Activated naive CD4-positive, alpha-beta T cell treated with anti-CD3 and anti-CD28 coated beads for 36 hours (primary cell): ENCODE data around the gene SMPD4. TPM values are rescaled to one million over a fixed set of nuclear protein-coding genes. Genes with fewer than 3 reads are reported as not detected.
"Not testable (repeated sequence)": the region's sequence is repeated elsewhere in the genome, so short reads cannot be mapped to it uniquely, and the experiment has no call there.

Experiments
- CTCF ChIA-PET: fragments of 350-600 bp; sonication (Branson Sonifier 250); formaldehyde crosslinking; loops from one replicate; lab custom pipeline; 2021; ENCODE audit warnings: antibody characterized with exemption; lab: Charles Lee
- DNase-seq: peaks from one replicate; pipeline ENCODE4 v3.0.0-alpha.2; 2020
- H3K27ac Mint-ChIP-seq: one replicate; pipeline ENCODE4 v1.8.0; 2021; ENCODE audit warnings: mild to moderate bottlenecking, mixed read lengths
- H3K27me3 Mint-ChIP-seq: one replicate; pipeline ENCODE4 v1.8.0; 2021; ENCODE audit warnings: low read depth, mixed read lengths
- H3K36me3 Mint-ChIP-seq: one replicate; pipeline ENCODE4 v1.8.0; 2021; ENCODE audit warnings: low read depth, mixed read lengths
- H3K4me1 Mint-ChIP-seq: one replicate; pipeline ENCODE4 v1.8.0; 2021; ENCODE audit warnings: low read depth, mixed read lengths
- H3K4me3 Mint-ChIP-seq: one replicate; pipeline ENCODE4 v1.8.0; 2021; ENCODE audit warnings: mild to moderate bottlenecking, moderate library complexity, mixed read lengths
- H3K9me3 Mint-ChIP-seq: one replicate; pipeline ENCODE4 v1.8.0; 2021; ENCODE audit warnings: mixed read lengths
- intact Hi-C: fragments of 100-400 bp; cut with micrococcal nuclease; formaldehyde crosslinking; loops from one replicate; pipeline ENCODE4 v1.15.1; 2023
- total RNA-seq, 2 experiments: library from RNA; stranded (reverse); gene quantifications; one replicate each; pipeline ENCODE4 v1.2.3, GENCODE V29; 2021

SMPD4 gene
- total RNA-seq, 2 experiments from 2014 or later, result 70.8 to 71.5 TPM

DNA sequence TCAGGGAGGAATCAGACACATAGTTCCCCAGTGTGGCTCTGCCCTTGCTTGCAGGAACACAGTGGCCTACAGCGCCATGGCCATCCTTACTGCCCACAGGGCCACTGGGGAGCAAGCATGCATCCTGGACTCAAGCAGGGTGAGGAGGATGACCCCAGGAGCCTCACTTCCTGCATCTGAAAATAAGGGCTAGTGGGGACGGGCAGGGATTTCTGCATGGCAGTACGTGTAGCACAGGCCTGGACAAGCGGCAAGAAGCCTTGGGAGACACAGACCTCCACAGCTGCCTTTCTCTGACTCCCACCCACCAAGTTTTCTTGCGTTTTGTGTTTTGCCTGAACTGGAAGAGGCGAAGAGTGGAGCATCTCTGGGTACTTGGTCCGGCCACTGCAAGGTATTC, 18.9 kb downstream of the SMPD4 start:
- H3K9me3 Mint-ChIP-seq, H3K27me3 Mint-ChIP-seq, DNase-seq, intact Hi-C loops, H3K4me3 Mint-ChIP-seq, H3K27ac Mint-ChIP-seq, H3K4me1 Mint-ChIP-seq, CTCF ChIA-PET: not testable (repeated sequence)
- peaks cover 26% of the 10 kb centered on the region for H3K36me3 Mint-ChIP-seq

DNA sequence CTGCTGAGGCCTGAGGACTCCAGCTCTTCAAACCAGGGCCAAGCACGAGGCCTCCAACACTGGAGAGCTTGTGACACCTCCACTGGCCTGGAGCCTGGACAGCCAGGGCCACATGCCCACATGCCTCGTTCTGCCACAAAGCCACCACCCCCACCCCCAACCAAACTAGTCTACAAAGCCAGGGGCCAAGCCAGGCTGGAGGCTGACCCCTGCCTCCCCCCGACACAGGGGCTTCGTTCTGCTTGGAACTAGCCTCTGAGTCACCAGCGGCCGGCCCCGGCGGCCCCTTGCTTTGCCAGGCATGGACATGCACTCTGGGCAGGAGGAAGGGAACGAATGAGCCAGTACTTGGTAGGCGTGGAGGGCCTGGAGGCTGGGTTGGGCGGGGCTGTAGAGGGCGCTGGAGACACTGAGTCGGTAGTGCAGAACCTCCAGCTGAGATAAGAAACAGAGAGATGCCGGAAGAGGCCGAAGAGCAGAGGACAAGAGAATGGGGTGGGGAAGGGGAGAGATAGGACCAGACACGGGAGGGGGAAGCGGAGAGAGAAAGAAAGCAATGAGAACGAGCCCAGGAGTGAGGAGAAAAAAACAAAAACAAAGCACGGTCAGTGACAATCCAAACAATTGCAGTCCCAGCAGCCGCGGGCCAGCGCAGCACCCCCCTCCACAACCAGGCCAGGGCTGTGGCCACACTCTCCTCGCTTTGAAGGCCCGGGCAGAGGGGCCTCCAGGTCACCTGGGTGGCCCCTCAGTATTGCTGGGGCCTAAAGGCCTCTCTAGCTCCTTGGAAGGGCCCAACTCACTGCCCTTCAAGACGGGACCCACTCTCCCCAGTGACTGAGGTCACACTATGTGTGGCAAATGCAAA, 20.3 kb downstream of the SMPD4 start:
- H3K9me3 Mint-ChIP-seq, H3K27me3 Mint-ChIP-seq, CTCF ChIA-PET, H3K4me1 Mint-ChIP-seq, H3K4me3 Mint-ChIP-seq, H3K27ac Mint-ChIP-seq, intact Hi-C loops, DNase-seq: not testable (repeated sequence)
- H3K36me3 Mint-ChIP-seq, result peaks cover 18% of the 10 kb centered on the region

DNA sequence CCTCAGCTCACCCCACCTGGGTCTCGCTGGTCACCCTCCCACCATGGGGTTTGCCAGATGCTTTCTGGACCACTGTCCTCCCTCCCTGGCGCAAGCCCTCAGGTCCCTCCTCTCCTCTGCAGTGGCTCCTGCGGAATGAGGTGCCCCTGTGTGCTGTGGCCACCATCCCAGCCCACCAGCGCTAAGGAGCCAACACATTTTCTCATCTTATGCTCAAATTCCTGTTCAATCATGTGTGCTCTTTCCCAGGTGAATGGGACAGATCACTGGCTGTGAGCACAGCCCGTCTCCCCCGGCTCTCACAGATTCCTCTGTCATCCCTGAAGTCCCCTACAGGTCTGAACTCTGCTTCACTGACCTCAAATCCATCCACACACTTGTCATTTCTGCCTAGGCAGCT, 21.3 kb downstream of the SMPD4 start:
- CTCF ChIA-PET, result no interaction called here

GRCh38 chr2:130159376-130159775, 22.0 kb downstream of the SMPD4 start:
- intact Hi-C loops, result loop anchor here (10.0 kb wide), 1 partner anchor 175 kb away; no protein-coding TSS in a partner anchor
- DNase-seq, H3K4me3 Mint-ChIP-seq, H3K27ac Mint-ChIP-seq, H3K4me1 Mint-ChIP-seq, H3K27me3 Mint-ChIP-seq, CTCF ChIA-PET, H3K36me3 Mint-ChIP-seq, H3K9me3 Mint-ChIP-seq: not testable (repeated sequence)

More for the DNA sequence above, 21.3 kb downstream of the SMPD4 start:
- Mint-ChIP-seq H3K36me3 (peaks cover 14% of the 10 kb centered on the region), H3K27ac (no peak overlapping the region), H3K4me1 (no peaks in the 10 kb centered on the region), H3K27me3 (no peaks in the 10 kb centered on the region), H3K4me3 (no peak overlapping the region), H3K9me3 (no peaks in the 10 kb centered on the region)
- intact Hi-C loops, result no loop called here
- no peak for DNase-seq

GRCh38 chr2:130158631-130159030, 22.8 kb downstream of the SMPD4 start:
- intact Hi-C loops, result loop anchor here (10.0 kb wide), 1 partner anchor 176 kb away; no protein-coding TSS in a partner anchor
- no peak for DNase-seq
- Mint-ChIP-seq H3K27me3 (no peaks in the 10 kb centered on the region), H3K36me3 (peaks cover 11% of the 10 kb centered on the region), H3K9me3 (no peaks in the 10 kb centered on the region), H3K27ac (no peak overlapping the region), H3K4me1 (no peaks in the 10 kb centered on the region), H3K4me3 (no peak overlapping the region)
- CTCF ChIA-PET, result no interaction called here

DNA sequence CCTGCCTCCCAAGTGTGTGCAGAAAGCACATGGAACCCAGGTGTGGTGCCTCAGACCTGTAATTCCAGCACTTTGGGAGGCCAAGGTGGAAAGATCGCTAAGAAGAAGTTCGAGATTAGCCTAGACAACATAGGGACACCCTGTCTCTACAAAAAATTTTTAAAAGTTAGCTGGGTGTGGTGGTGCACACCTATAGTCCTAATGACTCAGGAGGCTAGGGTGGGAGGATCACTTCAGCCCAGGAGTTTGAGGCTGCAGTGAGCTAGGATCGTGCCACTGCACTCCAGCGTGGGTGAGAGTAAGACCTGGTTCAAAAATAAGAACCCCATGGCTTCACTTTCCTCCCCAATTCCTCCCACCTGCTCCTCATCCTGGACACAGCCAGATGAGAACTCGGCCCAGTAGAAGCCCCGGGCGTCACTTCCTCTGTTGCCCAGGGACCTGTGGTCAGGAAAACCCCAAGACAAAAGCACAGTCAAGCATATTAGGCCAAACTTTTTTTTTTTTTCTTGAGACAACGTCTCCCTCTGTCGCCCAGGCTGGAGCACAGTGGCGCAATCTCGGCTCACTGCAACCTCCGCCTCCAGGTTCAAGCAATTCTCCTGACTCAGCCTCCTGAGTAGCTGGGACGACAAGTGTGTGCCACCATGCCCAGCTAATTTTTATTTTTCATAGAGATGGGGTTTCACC, 23.4 kb downstream of the SMPD4 start:
- H3K4me1 Mint-ChIP-seq, H3K27ac Mint-ChIP-seq, CTCF ChIA-PET, H3K4me3 Mint-ChIP-seq, H3K27me3 Mint-ChIP-seq, H3K9me3 Mint-ChIP-seq, DNase-seq: not testable (repeated sequence)
- intact Hi-C loops, result loop anchor here (10.0 kb wide), 1 partner anchor 177 kb away; no protein-coding TSS in a partner anchor
- peaks cover 12% of the 10 kb centered on the region for H3K36me3 Mint-ChIP-seq

DNA sequence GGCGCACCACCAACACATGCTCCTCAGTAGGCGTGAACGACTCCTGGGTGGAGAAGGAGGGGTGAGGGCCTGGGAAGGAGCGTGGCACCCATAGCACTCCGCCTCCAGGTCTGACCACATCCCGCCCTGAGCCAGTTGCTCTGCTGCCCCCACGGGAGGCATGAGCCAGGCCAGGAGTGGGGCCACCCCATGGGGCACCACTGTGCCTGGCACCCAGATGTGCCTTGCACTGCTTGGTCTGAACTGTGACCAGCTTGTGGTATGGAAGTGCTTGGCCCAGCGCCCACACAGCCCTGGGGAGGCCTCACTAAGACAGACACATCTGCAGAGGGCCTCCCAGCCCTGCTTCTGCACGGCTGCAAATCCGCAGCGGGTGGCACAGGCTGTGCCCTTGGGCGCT, 24.0 kb downstream of the SMPD4 start:
- H3K27me3 Mint-ChIP-seq, H3K27ac Mint-ChIP-seq, H3K4me3 Mint-ChIP-seq, DNase-seq, H3K4me1 Mint-ChIP-seq, CTCF ChIA-PET, H3K9me3 Mint-ChIP-seq: not testable (repeated sequence)
- peaks cover 14% of the 10 kb centered on the region for H3K36me3 Mint-ChIP-seq
- intact Hi-C loops, result loop anchor here (10.0 kb wide), 1 partner anchor 177 kb away; no protein-coding TSS in a partner anchor

GRCh38 chr2:130156624-130157004, 24.8 kb downstream of the SMPD4 start:
- Mint-ChIP-seq H3K27ac (no peak overlapping the region), H3K4me1 (no peaks in the 10 kb centered on the region), H3K4me3 (no peak overlapping the region), H3K9me3 (no peaks in the 10 kb centered on the region), H3K27me3 (no peaks in the 10 kb centered on the region), H3K36me3 (peaks cover 14% of the 10 kb centered on the region)
- DNase-seq, result no peak
- CTCF ChIA-PET, result no interaction called here
- intact Hi-C loops, result loop anchor here (10.0 kb wide), 1 partner anchor 178 kb away; no protein-coding TSS in a partner anchor

DNA sequence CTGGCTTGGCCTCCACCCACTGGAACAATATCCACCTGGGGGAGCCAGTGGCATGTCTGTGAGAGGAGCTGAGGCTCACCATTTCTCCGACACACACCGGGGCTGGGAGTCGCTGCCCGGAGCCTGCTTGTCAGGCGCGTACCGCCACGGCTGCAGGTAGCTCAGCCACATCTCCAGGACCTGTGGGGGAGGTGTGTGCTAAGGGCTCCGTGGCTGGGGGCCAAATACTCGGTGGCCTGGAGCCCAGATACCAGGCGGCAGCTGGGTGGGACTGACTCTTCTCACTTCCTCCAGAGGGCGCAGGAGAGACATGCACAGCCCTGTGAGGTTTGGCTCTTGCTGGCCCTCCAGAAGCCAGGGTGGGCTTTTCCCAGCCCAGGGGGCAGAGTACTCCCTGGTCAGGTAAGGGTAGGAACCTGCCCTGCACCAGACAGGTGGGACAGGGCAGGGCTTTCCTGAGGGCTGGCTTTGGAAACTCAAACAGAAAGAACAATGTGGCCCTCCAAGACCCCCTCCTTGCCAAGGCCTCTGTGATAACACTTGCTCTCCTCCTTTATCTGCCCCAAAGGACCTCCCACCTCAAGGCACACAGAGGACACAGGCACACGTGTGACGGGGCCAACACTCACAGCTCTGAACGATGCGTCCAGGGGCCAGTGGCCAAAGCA, 25.3 kb downstream of the SMPD4 start:
- intact Hi-C loops, result loop anchor here (10.0 kb wide), 1 partner anchor 179 kb away; no protein-coding TSS in a partner anchor
- DNase-seq, H3K27me3 Mint-ChIP-seq, H3K27ac Mint-ChIP-seq, H3K9me3 Mint-ChIP-seq, H3K4me1 Mint-ChIP-seq, H3K4me3 Mint-ChIP-seq, CTCF ChIA-PET: not testable (repeated sequence)
- H3K36me3 Mint-ChIP-seq, result peaks cover 14% of the 10 kb centered on the region

GRCh38 chr2:130154773-130155765, 26.3 kb downstream of the SMPD4 start:
- CTCF ChIA-PET, result no interaction called here
- intact Hi-C loops, result loop anchor here (10.0 kb wide), 1 partner anchor 180 kb away; no protein-coding TSS in a partner anchor
- peaks cover 13% of the 10 kb centered on the region for H3K36me3 Mint-ChIP-seq
- no peaks in the 10 kb centered on the region for H3K4me1 Mint-ChIP-seq
- no peaks in the 10 kb centered on the region for H3K27me3 Mint-ChIP-seq
- no peak overlapping the region for H3K27ac Mint-ChIP-seq
- H3K9me3 Mint-ChIP-seq, result no peaks in the 10 kb centered on the region
- no peak overlapping the region for H3K4me3 Mint-ChIP-seq
- DNase-seq, result no peak

DNA sequence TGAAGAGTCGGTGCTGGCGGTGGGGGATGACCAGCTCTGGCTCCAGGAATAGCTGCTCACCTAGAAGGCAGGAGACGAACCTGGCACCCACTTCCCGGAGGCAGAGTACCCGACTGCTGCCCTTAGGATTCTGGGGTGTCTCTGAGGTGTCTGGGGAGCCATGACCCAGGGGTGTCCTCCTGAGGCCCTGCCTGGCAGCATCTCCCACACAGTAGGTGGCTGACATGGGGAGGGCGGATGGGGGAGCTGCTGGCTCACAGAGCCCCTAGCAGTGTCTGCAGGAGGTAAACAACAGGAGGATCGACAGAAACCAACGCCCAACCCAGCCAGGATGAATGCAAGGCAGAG, 27.0 kb downstream of the SMPD4 start:
- H3K36me3 Mint-ChIP-seq, result peaks cover 13% of the 10 kb centered on the region
- intact Hi-C loops, result loop anchor here (10.0 kb wide), 1 partner anchor 180 kb away; no protein-coding TSS in a partner anchor
- H3K9me3 Mint-ChIP-seq, H3K4me1 Mint-ChIP-seq, H3K4me3 Mint-ChIP-seq, H3K27ac Mint-ChIP-seq, DNase-seq, CTCF ChIA-PET, H3K27me3 Mint-ChIP-seq: not testable (repeated sequence)
